ENCODE results near the gene SLC26A2.

DNA sequence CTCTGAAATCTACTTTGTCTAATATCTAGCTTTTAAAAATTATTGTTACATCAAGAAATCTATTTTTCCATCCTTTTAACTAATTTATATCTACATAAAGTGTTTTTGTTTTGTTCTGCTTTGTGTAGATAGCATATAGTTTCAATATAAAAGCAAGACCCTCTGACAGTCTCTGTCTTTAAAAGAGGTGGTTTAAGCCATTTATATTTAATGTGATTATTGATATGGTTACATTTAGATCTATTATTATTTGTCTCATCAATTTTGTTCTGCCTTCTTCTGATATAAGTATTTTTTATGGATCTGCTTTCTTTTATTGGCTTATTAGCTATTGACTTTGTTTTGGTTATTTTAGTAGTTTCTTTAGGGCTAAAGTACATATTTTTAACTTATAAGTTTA, 56.0 kb downstream of the SLC26A2 start:
- TF ChIP-seq CTCF (IDR thresholded peaks at IDR 0.05) (no peak), POLR2A (IDR thresholded peaks at IDR 0.05) (no peak)

All from heart left ventricle (tissue), 13 donors.